Frontal cortex (tissue), 4 donors: ENCODE results near the gene KRTAP13-1. TPM values are rescaled to one million over a fixed set of nuclear protein-coding genes. Genes with fewer than 3 reads are reported as not detected.

Source experiments
- DNase-seq, 2 donors: peaks; one replicate each; pipeline ENCODE4 v3.0.0; 2012; ENCODE audit warnings: low spot score in 2 of 2
- FAIRE-seq: peaks from 2 replicates; lab custom pipeline; 2012; peaks lifted over from hg19 to GRCh38; lab: Jason Lieb, UNC
- total RNA-seq: library from RNA; depleted of rRNA; stranded (reverse); fragments of >200 nt; gene quantifications from one replicate; pipeline ENCODE4 v1.2.3, GENCODE V29; 2014
- donor health status: control.
- donor health status: control.
- donor health status: control.

Gene KRTAP13-1
- not detected for total RNA-seq

- FAIRE-seq (no peak), DNase-seq (no peak)
These were observed at the start of gene KRTAP13-1 for GRCh38 chr21:30395731-30396130. Gene KRTAP13-1, plus strand, starts transcription at chr21:30396031. Its CDS starts 56 bp downstream, at chr21:30396087.

- DNase-seq: no peak
- FAIRE-seq: no peak
These were observed 47.3 kb upstream of the KRTAP13-1 start, which contains the start of gene KRTAP23-1 for GRCh38 chr21:30348506-30348905. Gene KRTAP23-1, minus strand, starts transcription at chr21:30348606. Its CDS starts 0 bp downstream, at chr21:30348606.

GRCh38 chr21:30349572-30349971 is 46.3 kb upstream of the KRTAP13-1 start:
- FAIRE-seq (no peak), DNase-seq (no peak)

GRCh38 chr21:30351534-30351933 is 44.3 kb upstream of the KRTAP13-1 start:
- peak; percentile 64 for FAIRE-seq
- no peak for DNase-seq

- FAIRE-seq (no peak), DNase-seq (no peak)
These were observed 41.4 kb upstream of the KRTAP13-1 start for GRCh38 chr21:30354308-30355005.

GRCh38 chr21:30355906-30356305 is 39.9 kb upstream of the KRTAP13-1 start:
- no peak for DNase-seq
- no peak for FAIRE-seq

GRCh38 chr21:30372139-30372770 is 23.6 kb upstream of the KRTAP13-1 start, which contains the start of gene KRTAP13-2:
Gene KRTAP13-2, minus strand, starts transcription at chr21:30372271. Its CDS starts 58 bp downstream, at chr21:30372213.
- FAIRE-seq (no peak), DNase-seq (no peak)

- FAIRE-seq (no peak), DNase-seq (no peak)
These were observed 13.6 kb upstream of the KRTAP13-1 start for GRCh38 chr21:30382201-30382600.

- DNase-seq (no peak), FAIRE-seq (no peak)
These were observed 4.3 kb upstream of the KRTAP13-1 start for GRCh38 chr21:30391492-30392025.

GRCh38 chr21:30408782-30409494 is 13.1 kb downstream of the KRTAP13-1 start:
- DNase-seq: no peak
- FAIRE-seq: no peak

- no peak for FAIRE-seq
- DNase-seq: no peak
These were observed 20.2 kb downstream of the KRTAP13-1 start for GRCh38 chr21:30415993-30416392.

- DNase-seq: no peak
- FAIRE-seq: no peak
These were observed 30.0 kb downstream of the KRTAP13-1 start, which contains the start of gene KRTAP13-3 for GRCh38 chr21:30425826-30426225. Gene KRTAP13-3, minus strand, starts transcription at chr21:30425926. Its CDS starts 14 bp downstream, at chr21:30425912.

- DNase-seq (no peak), FAIRE-seq (no peak)
These were observed 30.9 kb downstream of the KRTAP13-1 start for GRCh38 chr21:30426731-30427130.

- DNase-seq: no peak
- no peak for FAIRE-seq
These were observed 34.4 kb downstream of the KRTAP13-1 start, which contains the start of gene KRTAP13-4 for GRCh38 chr21:30430170-30430655. Gene KRTAP13-4, plus strand, starts transcription at chr21:30430220. Its CDS starts 56 bp downstream, at chr21:30430276.

- DNase-seq: no peak
- FAIRE-seq: no peak
These were observed 38.3 kb downstream of the KRTAP13-1 start for GRCh38 chr21:30434033-30434631.

- DNase-seq: no peak
- no peak for FAIRE-seq
These were observed 41.3 kb downstream of the KRTAP13-1 start for GRCh38 chr21:30437010-30437565.

GRCh38 chr21:30439975-30440374 is 44.1 kb downstream of the KRTAP13-1 start, which contains the start of gene KRTAP15-1:
Gene KRTAP15-1, plus strand, starts transcription at chr21:30440275. Its CDS starts 53 bp downstream, at chr21:30440328.
- DNase-seq (no peak), FAIRE-seq (no peak)

- FAIRE-seq: no peak
- DNase-seq: no peak
These were observed 47.4 kb downstream of the KRTAP13-1 start for GRCh38 chr21:30443226-30443625.

- no peak for DNase-seq
- FAIRE-seq: no peak
These were observed 48.4 kb downstream of the KRTAP13-1 start for GRCh38 chr21:30444204-30444603.
